GM18499 (cell line): ENCODE measurements around the gene FZD1.
A peak's percentile ranks its signal among the peaks of the same experiment; 100 is the strongest.

Source experiments
- ATAC-seq: cut with Tn5 transposase; IDR thresholded peaks from one replicate; pipeline ENCODE4 v1.9.1; 2021; ENCODE audit warnings: moderate number of reproducible peaks; ENCODE audit not compliant: insufficient read depth, unreplicated experiment

FZD1 gene

GRCh38 chr7:91264924-91265681 lies 870 bp downstream of the FZD1 start:
- peak; percentile 25 for ATAC-seq

DNA sequence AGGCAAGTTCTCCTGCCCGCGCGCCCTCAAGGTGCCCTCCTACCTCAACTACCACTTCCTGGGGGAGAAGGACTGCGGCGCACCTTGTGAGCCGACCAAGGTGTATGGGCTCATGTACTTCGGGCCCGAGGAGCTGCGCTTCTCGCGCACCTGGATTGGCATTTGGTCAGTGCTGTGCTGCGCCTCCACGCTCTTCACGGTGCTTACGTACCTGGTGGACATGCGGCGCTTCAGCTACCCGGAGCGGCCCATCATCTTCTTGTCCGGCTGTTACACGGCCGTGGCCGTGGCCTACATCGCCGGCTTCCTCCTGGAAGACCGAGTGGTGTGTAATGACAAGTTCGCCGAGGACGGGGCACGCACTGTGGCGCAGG lies 1.4 kb downstream of the FZD1 start:
- no peak for ATAC-seq

DNA sequence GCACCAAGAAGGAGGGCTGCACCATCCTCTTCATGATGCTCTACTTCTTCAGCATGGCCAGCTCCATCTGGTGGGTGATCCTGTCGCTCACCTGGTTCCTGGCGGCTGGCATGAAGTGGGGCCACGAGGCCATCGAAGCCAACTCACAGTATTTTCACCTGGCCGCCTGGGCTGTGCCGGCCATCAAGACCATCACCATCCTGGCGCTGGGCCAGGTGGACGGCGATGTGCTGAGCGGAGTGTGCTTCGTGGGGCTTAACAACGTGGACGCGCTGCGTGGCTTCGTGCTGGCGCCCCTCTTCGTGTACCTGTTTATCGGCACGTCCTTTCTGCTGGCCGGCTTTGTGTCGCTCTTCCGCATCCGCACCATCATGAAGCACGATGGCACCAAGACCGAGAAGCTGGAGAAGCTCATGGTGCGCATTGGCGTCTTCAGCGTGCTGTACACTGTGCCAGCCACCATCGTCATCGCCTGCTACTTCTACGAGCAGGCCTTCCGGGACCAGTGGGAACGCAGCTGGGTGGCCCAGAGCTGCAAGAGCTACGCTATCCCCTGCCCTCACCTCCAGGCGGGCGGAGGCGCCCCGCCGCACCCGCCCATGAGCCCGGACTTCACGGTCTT lies 1.9 kb downstream of the FZD1 start:
- ATAC-seq, result no peak

DNA sequence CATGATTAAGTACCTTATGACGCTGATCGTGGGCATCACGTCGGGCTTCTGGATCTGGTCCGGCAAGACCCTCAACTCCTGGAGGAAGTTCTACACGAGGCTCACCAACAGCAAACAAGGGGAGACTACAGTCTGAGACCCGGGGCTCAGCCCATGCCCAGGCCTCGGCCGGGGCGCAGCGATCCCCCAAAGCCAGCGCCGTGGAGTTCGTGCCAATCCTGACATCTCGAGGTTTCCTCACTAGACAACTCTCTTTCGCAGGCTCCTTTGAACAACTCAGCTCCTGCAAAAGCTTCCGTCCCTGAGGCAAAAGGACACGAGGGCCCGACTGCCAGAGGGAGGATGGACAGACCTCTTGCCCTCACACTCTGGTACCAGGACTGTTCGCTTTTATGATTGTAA lies 2.5 kb downstream of the FZD1 start:
- no peak for ATAC-seq

GRCh38 chr7:91267171-91267955 lies 3.1 kb downstream of the FZD1 start:
- no peak for ATAC-seq

DNA sequence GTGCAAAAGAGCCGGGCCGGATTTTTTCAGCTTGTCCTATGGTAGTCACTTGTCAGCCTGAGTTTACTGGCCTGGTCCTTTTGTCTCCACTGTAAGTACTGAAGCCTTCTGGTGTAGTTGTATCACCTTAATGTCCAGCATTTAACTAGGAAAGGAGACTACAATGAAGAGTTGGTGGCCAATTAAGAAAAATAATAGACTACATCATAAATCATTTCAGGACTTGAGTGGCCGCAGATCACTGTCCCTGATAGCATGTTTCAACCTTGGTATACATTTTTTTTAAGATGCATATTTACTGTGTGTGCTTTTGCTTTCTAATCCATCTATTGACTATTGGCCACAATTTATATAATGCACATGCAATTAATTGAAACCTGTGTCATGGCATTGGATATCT lies 6.1 kb downstream of the FZD1 start:
- ATAC-seq, result no peak

- ATAC-seq, result peak; percentile 96
These were observed 12.7 kb downstream of the FZD1 start for GRCh38 chr7:91276909-91277308.

DNA sequence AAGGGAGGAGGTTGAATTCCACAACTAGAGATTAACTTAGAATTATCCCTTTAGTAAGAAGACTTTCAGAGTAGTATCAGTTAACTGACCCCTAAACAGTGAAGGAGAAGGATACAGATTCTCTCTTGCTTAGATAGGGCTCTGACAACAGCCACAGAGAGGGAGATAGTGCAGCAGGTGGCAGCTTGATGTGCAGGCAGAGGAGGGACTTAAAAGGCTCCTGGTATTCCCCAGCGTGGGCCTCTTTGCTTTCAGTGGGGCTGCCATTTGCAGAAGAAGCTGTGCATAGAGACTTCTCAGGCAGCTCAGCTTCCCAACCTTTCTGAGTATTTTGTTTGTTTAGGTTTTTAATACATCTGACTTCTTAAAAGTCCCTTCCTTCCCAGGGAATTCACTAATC lies 16.0 kb downstream of the FZD1 start:
- no peak for ATAC-seq

DNA sequence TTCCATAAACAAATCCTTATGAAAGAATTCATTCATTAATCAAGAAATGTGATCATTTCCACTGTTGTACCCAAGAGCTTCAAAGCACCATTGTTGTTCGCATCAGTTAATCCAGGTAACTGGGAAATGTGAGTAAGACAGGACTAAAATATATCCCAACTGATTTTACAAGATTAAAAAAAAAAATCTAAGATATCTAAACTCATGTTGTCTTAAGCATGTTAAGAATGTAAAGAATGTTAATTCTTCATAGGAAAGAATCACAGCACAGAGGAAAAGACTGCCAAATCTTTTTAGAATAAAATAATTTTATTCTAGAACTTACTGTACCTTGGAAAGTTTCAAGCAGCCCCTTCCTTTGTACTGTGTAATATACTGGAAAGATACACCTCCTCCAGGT lies 16.4 kb downstream of the FZD1 start:
- ATAC-seq, result no peak

GRCh38 chr7:91285696-91286355 lies 21.6 kb downstream of the FZD1 start:
- ATAC-seq, result no peak

DNA sequence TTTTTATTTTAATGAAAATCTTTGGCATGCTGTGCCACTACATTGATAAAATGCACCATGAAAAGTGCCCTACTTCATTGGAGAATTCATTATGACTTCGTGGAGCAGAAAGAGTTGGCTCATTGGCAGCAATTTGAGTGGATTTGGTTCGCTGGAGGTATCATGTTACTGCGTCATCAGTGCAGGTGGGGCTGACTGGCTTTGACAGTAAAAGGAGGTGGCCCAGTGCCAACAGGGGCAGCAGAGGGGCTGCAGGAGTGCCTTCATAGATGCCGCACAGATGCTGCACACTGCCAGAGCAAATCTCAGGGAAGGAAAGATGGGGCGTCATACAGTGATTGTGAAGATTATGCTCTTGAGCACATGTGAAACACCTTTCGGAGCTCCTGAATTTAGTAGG lies 22.2 kb downstream of the FZD1 start:
- ATAC-seq, result no peak

- no peak for ATAC-seq
These were observed 23.3 kb downstream of the FZD1 start for GRCh38 chr7:91287371-91288084.

DNA sequence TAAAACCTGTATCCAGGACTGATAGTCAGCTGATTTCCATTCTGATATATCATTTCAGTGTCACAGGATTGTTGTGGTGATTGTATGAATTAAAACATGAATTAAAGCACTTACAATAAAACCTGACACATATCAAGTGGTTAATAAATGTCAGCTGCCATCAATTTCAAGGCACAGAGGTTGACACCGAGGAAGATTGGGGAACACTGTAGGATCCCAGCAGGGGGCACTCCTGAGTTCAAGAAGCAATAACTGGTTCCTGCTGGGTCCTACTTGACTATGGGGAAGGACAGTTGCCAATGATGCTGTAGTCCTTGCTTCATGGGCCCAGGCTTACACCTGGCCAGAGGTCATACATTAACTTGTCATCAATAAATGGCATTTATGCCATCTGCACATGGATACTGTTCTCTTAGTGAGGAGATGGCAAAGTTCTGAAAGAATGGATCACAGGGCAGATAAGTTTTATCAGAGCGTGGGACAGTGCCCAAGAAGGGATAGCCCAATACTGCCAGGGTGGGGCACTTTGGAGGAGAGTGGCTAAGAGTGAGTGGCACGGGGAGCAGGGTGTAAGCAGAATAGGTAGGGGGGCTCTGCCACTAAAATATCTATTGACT lies 24.1 kb downstream of the FZD1 start:
- no peak for ATAC-seq

DNA sequence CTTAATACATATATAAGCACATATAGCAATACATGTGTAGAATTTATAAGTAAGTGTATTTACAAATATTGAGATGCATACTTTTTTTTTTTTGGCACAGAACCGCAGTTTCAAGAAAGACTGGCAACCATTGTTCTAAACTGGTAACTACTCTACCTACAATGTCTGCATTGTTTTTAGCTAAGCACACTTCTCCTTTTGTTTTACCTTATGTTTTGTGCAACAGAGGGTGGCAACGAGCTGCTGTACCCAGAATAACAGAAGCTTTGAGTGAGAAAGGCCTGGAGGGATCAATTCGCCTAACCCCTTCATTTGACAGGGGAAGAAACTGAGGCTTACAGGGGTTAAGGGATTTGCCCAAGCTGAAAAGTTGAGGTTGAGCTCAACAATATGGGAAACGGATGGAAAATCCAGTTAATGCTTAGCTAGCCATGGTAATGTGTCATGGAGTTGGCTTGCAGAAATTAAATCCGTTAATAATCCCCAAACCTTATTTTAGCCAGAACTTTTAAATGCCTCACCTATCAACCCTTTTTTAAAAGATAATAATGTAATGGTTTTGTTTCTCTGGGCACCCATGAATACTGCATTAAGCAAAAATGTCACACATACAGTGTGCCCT lies 25.5 kb downstream of the FZD1 start:
- no peak for ATAC-seq

- ATAC-seq, result no peak
These were observed 27.1 kb downstream of the FZD1 start for GRCh38 chr7:91291302-91291701.

DNA sequence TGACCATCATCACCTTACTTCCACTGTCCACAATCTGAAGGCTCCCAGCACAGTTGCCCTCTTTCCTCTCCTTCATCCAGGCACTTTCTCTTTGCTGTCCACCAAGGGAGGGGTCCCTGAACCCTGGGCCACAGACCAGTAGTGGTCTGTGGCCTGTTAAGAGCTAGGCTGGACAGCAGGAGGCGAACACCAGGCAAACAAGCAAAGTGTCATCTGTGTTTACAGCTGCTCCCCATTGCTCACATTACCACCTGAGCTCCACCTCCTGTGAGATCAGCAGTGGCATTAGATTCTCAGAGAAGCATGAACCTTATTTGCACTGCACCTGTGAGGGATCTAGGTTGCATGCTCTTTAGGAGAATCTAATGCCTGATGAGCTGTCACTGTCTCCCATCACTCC lies 27.7 kb downstream of the FZD1 start:
- ATAC-seq, result no peak

GRCh38 chr7:91292506-91292905 lies 28.3 kb downstream of the FZD1 start:
- no peak for ATAC-seq

GRCh38 chr7:91293136-91293535 lies 28.9 kb downstream of the FZD1 start:
- ATAC-seq, result no peak

DNA sequence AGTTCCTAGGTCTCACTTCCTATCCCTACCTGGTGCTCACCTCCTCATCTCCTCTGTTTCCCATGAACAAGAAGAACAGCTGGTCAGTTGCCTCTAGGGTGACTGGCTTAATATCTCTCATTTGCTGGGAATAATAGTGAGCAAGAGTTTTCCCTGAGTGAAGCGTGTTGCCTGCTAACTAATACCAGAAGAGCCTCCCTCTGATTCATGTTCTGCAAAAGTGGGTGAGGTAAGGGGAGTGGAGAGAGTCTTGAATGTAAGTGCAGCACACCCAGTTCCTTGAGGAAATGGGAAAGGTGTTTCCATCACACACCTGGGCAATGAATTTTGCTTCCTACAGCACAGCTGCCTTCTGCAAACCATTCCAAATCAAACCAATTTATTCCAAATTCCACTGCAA lies 29.6 kb downstream of the FZD1 start:
- no peak for ATAC-seq
